Upper lobe of left lung (tissue), 4 donors: ENCODE data around the gene TMEM63A.

ENCODE experiments used
- EP300 ChIP-seq, 4 donors: sonication (generic); formaldehyde crosslinking; IDR thresholded peaks; one replicate each; pipeline ENCODE4 v1.5.1; 2017; ENCODE audit warnings: antibody characterized with exemption in 4 of 4, control low read depth in 2 of 4
- POLR2AphosphoS5 ChIP-seq, 2 donors: sonication (generic); formaldehyde crosslinking; IDR thresholded peaks; one replicate each; pipeline ENCODE4 v1.5.1; 2017; ENCODE audit warnings: antibody characterized with exemption in 2 of 2
- TF ChIP-seq, protein P1 (sequence below), 6 experiments: fragments of 450-650 bp in 4 of 6; fragments of 200-600 bp in 2 of 6; sonication (generic) in 2 of 6; IDR thresholded peaks; one replicate each; pipeline ENCODE4 v1.5.1; 2016 to 2019; ENCODE audit warnings: antibody characterized with exemption in 6 of 6

DNA sequence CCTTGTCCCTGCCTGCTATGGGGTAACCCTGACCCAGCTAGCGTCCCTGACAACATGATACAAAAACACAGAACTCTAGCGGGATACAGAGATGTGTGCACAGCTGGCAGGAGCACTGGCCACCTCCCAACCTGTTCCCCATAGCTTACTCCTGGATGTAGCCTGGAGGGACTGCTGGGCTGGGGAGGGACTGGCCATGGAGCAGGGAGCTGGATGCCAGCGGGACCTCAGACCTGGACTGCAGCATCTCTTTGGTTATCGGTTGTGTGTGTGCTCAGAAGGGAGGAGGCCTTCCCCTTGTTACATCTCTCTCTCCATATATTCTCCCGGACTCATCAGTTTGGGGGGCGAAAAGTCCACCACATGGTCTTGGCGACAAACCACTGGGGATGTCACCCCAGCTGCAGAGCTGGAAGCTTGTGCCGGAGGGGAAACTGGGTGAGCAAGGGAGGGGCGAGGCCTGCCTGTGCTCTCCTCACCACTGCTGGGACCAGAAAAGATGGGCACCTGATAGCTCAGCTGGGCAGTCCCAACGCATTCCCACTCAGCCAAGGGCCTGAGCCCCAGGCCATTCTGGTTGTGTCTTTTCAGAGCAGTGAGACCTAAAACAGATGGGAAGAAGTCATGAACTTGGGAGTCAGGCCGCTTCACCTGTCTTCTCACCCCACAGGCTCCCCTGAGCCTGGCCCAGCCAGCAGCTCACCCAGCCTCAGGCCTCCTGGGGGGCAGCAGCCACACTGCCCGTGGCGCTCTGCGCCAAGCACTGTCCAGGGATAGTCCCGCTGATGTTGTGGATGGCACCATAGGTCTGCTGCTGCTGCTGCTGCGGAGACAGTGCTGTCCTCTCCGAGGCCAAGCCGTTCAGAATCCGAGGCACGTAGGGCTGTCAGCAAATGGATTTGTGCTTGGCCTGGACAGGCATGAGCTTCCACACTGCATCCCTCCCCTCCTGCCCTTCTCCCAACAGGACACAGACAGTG lies 35.6 kb downstream of the TMEM63A start:
- TF ChIP-seq EP300 (IDR thresholded peaks at IDR 0.05) (no peak), POLR2AphosphoS5 (IDR thresholded peaks at IDR 0.05) (no peak)
- TF ChIP-seq, protein P1, sequence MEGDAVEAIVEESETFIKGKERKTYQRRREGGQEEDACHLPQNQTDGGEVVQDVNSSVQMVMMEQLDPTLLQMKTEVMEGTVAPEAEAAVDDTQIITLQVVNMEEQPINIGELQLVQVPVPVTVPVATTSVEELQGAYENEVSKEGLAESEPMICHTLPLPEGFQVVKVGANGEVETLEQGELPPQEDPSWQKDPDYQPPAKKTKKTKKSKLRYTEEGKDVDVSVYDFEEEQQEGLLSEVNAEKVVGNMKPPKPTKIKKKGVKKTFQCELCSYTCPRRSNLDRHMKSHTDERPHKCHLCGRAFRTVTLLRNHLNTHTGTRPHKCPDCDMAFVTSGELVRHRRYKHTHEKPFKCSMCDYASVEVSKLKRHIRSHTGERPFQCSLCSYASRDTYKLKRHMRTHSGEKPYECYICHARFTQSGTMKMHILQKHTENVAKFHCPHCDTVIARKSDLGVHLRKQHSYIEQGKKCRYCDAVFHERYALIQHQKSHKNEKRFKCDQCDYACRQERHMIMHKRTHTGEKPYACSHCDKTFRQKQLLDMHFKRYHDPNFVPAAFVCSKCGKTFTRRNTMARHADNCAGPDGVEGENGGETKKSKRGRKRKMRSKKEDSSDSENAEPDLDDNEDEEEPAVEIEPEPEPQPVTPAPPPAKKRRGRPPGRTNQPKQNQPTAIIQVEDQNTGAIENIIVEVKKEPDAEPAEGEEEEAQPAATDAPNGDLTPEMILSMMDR (IDR thresholded peaks at IDR 0.05): no peak
